Dermis blood vessel endothelial cell (primary cell): ENCODE data around the gene MIOX. TPM values are rescaled to one million over a fixed set of nuclear protein-coding genes. Genes with fewer than 3 reads are reported as not detected.
"Not testable (repeated sequence)": the region's sequence is repeated elsewhere in the genome, so short reads cannot be mapped to it uniquely, and the experiment has no call there.

Experiments
- DNase-seq: peaks from one replicate; pipeline ENCODE4 v3.0.0; 2010
- total RNA-seq: library from RNA; depleted of rRNA; stranded (reverse); fragments of >200 nt; gene quantifications from 2 replicates; pipeline ENCODE4 v1.2.3, GENCODE V29; 2014

MIOX gene
- total RNA-seq, 1 donor from 2014 or later: not detected

DNA sequence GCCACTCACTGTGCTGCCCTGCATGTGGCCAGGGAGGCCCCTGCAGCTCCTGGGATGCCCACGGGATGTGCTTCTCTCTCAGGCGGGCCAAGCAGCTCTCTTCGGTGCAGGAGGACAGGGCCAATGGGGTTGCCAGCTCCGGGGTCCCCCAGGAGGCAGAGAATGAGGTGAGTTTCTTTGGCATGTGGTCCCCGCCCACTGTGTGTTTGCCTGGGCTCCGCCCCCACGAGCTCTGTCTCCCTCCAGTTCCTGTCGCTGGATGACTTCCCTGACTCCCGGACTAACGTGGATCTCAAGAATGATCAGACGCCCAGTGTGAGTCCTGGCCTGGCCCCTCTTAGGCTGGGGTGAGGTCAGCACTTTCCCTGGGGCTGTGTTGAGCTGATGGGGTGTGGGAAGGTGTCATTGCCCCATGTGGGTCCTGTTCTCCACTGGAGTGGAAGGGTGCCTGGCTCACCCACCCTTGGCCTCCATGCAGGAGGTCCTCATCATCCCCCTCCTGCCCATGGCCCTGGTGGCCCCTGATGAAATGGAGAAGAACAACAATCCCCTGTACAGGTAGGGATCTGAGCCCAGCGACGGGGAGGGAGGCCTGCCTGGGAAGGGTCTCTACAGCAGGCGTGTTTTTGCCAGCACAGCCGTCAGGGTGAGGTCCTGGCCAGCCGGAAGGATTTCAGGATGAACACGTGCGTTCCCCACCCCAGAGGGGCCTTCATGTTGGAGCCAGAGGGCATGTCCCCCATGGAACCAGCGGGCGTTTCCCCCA is 31.0 kb downstream of the MIOX start:
- no peak for DNase-seq

DNA sequence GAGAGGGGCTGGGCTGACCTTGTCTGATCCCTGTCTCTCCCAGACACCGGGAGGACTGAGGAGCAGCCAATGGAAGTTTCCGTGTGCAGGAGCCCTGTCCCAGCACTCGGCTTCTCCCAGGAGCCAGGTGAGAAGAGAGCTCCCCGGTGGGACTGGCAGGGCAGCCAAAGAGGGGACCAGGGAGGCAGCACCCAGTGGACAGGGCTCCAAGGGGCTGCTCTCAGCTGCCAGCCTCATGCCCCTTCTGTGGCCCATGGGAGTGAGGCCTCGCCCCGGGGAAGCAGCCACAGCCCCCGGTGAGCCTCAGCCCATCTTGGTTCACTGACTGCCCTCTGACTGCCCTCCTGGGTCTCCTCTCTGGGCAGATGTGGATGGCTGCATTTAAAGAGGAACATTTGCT is 31.9 kb downstream of the MIOX start:
- no peak for DNase-seq

DNA sequence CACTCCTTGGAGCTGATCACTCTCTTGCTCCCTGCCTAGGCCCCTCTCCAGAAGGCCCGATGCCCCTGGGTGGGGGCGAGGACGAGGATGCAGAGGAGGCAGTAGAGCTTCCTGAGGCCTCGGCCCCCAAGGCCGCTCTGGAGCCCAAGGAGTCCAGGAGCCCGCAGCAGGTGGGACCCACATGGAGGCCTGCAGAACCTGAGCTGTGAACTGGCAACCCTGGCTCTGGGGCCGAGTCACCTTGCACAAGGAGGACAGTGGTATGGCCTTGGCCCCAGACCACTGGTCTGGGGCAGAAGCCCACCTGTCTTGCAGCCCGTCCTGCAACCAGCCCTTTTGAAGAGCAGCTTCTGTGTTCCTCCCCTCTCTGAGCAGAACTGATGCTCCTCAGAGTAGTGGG is 32.5 kb downstream of the MIOX start:
- no peak for DNase-seq

DNA sequence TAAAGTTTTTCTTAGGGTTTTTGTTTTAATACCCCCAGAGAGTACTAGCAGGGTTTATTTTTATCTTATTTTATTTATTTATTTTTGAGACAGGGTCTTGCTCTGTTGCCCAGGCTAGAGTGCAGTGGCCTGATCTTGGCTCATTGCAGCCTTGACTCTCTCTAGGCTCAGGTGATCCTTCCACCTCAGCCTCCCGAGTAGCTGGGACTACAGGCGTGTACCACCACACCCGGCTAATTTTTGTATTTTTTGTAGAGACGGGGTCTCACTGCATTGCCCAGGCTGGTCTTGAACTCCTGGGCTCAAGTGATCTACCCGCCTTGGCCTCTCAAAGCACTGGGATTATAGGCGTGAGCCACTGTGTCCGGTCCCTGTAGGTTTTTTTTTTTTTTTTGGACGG is 33.5 kb downstream of the MIOX start:
- not testable (repeated sequence) for DNase-seq

DNA sequence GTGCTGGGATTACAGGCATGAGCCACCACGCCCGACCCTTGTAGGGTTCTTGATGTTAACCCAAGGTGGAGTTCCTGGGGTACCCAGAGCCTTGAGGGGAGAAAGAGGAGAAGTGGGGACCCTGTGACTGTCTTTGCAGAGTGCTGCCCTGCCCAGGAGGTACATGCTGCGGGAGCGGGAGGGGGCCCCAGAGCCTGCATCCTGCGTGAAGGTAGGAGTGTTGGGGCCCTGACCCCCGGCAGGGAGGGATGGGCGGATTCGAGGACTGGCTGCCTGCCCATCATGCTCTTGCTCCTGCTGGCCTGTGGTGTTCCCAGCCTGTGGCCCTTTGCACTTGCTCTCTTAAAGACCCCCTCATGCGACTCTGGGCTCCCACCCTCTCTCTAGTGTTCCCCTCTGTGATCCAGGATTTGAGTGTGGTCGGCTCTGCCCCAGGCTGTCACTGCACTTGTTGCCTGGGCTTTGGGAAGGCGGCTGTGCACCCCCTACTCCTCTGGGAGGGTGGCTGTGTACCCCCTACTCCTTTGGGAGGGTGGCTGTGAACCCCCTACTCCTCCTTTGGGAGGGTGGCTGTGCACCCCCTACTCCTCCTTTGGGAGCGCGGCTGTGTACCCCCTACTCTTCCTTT is 34.3 kb downstream of the MIOX start:
- DNase-seq: no peak

DNA sequence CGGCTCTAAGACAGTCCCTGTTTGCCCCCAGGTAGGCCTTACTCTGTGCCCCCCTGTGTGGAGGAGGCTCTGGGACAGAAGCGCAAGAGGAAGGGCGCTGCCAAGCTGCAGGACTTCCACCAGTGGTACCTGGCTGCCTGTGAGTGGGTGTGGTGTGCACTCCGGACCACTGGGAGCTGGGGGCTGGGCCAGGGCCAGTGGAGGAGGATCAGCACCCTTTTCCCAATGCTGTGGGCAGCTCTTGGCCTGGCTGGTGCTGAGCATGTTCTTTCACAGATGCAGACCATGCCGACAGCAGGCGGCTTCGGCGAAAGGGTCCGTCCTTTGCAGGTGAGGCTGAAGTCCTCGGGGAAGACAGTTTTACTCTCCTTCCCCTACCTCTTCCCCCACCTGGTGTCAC is 35.1 kb downstream of the MIOX start:
- DNase-seq: no peak

DNA sequence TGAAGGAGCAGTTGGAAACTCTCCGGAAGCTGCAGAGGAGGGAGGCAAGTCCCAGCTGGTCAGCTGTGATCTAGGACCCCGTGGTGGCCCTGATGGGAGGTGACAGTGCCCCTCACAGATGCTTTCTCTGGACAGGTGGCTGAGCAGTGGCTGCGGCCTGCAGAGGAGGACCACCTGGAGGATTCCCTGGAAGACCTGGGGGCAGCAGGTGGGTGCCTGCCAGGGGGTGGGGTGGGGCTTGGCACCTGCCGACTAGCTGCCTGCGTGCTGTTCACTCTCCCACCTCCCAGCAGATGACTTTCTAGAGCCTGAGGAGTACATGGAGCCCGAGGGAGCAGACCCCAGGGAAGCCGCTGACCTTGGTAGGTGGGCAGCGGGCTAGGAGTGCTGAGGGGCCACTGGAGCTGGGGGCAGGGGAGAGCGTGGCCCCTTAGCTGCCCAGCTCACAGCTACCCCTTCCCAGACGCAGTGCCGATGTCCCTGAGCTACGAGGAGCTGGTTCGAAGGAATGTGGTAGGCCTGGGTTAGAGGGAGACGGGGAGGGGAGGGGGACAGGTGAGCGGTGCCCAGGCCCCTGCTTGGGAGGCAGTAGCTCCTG is 35.6 kb downstream of the MIOX start:
- DNase-seq: no peak

DNA sequence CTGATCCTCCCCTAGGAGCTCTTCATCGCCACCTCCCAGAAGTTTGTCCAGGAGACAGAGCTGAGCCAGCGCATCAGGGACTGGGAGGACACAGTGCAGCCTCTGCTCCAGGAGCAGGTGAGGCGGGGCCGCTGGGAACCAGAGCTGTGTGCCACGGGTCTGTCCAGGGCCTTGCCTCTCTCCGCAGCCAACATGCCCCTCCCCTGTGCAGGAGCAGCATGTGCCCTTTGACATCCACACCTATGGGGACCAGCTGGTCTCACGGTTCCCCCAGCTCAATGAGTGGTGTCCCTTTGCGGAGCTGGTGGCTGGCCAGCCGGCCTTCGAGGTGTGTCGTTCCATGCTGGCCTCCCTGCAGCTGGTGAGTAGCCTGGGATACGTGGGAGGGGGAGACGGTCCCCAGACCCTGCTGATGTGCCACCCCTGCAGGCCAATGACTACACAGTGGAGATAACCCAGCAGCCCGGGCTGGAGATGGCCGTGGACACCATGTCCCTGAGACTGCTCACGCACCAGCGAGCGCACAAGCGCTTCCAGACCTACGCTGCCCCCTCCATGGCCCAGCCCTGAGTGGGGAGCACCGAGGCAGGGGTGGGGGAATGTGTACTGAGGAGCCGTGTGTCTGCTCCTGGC is 36.3 kb downstream of the MIOX start:
- DNase-seq: no peak

DNA sequence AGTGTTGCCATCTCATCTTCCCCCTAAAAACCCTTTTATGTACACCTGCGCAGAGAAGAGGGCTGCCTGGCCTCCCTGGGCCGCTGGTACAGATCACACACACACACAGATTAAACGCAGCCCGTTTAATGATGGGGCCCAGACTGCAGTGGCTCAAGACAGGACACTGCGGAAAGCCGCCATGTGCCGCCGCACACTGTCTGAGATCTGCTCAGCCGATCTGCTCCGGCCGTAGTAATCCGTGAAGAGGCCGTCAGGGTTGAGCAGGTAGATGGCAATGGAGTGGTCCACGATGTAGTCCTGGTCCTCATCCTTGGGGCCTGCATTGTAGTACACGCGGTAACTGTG is 36.8 kb downstream of the MIOX start:
- no peak for DNase-seq

DNA sequence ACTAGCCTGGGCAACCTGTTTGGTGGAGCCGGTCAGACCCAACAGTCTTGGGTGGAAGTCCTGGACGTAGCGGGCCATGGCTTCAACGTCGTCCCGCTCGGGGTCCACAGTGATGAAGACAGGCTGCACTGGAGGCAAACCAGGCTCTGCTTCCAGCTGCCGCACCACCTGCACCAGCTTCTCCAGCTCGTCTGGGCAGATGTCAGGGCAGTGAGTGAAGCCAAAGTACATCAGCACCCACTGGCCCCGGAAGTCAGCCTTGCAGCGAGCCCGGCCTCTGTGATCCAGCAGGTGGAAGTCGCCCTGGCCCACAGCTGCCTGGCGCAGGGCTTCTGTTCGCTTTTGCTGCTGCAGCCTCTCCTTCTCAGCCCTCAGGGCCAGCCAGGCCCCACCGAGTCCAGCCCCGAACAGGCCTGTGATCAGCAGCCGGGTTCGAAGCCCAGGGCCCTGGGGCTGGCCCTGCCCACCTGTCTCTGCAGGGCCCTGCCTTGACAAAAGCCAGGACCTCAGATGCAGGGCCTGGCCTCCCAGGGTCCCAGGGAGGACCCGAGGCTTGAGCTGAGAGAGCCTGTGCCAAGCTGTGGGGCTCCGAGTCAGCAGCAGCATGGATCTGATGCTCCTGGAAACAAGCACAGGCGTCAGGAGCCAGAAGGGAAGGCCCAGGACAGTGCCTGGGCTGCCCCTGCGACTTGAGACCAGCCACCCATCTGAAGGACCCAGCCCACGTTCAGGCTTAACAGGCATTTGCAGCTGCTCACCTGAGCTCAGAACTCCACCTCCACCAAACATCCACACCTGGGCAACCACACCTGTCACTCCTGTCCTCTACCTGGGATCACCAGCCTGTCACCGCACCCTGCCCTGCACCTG is 37.4 kb downstream of the MIOX start:
- DNase-seq: no peak

DNA sequence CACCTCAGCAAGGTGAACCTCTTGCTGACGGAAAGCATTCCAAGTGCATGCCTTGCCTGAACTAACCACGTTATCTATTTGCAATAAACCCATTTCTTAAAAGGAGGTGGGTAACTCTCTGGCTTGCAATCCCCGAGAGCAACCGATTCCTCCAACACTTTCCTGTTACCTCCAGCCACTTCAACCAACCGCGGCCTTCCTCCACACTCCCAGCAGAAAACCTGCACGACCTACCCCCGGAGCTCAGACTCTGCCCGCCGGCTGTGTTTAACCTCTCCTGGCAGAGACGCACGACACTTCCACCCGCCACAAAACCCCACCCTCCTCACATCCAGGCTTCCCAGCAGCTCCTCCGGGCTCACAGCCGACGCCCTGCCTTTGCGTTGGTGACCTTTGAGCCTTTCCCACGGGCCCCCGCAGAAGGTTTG is 38.0 kb downstream of the MIOX start:
- no peak for DNase-seq

DNA sequence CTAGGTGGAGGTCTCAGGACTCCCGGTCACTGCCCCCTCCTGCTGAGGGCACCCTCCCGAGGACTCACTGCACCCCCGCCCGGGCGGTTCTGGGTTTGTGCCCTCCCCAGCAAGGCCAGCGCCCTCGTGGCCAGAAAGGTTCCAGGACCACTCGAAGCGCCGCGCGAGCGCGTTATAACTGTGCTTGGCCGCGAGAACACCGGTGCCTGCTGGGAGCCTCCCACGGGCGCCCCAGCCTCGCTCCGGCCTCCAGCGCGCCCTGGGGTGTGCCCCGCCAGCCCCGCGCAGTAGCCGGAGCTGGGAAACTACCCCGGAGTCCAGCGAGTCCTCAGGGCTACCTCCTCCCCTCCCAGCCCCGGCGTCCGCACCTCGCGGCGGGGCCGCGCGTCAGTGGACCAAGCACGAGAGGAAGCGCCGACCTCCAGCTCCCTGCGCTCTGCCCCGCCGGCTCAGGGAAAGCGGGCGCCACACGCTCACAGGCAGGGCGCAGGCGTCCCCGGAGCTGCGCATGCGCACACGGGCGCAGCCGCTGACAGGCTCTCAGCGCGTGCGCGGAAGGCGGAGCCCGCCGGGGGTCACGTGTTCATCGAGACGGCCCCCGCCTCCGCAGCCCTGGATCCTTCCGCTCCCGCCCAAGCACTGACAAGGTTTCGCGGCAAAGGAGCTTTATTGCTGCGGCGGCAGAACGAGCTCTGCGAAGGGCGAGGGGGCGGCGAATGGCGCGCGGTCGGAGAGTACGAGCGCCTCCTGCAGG is 38.6 kb downstream of the MIOX start, which contains the start of gene SCO2:
Gene SCO2, minus strand, starts transcription at position 495 of the 754 bp plus-strand sequence. CDS start 1,187 bp downstream, outside the sequence.
- DNase-seq: peak; percentile 98

DNA sequence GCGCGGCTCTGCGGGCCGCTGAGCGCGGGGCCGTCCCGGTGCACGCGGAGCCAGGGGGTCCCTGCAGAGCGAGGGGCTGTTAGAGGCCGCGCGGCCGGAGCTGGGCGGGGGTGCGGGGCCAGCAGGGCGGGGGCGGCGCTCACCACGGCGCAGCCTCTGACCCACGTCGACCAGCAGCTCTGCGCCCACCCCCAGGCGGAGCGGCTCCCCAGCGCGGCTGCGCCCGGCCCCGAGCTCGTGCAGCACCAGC is 39.1 kb downstream of the MIOX start:
- DNase-seq: no peak

DNA sequence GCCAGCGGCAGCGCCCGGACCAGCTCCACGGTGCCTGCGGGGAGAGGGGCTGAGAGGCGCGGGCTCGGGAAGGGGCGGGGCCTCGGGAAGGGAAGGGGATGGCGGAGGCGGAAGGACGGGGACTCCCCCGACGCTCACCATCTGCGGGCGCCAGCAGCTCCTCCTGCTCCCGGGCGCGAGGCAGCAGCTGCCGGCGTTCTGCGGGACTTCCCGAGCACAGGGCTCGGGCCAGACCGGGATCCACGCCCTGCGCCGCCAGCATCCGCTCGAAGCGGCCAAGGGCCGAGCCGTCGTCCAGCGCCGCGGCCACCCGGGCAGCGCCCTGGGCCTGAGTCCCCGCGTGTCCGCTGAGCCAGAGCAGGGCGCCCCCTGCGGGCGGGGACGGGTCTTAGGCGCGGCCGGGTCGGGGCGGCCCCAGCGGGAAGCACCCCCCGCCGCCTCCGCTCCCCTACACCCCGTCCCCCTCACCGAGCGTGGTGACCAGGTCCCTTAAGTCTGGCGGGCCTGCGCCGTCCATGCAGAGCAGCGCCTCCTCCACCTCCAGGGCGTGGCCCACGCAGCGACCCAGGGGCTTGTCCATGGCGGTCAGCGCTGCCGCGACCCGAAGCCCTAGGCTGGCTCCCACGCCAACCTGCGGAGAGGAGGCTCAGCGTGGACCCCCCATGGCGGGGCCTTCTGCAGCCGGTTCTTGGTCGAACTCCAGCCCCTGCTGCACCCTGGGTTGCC is 39.6 kb downstream of the MIOX start:
- peak; percentile 76 for DNase-seq

DNA sequence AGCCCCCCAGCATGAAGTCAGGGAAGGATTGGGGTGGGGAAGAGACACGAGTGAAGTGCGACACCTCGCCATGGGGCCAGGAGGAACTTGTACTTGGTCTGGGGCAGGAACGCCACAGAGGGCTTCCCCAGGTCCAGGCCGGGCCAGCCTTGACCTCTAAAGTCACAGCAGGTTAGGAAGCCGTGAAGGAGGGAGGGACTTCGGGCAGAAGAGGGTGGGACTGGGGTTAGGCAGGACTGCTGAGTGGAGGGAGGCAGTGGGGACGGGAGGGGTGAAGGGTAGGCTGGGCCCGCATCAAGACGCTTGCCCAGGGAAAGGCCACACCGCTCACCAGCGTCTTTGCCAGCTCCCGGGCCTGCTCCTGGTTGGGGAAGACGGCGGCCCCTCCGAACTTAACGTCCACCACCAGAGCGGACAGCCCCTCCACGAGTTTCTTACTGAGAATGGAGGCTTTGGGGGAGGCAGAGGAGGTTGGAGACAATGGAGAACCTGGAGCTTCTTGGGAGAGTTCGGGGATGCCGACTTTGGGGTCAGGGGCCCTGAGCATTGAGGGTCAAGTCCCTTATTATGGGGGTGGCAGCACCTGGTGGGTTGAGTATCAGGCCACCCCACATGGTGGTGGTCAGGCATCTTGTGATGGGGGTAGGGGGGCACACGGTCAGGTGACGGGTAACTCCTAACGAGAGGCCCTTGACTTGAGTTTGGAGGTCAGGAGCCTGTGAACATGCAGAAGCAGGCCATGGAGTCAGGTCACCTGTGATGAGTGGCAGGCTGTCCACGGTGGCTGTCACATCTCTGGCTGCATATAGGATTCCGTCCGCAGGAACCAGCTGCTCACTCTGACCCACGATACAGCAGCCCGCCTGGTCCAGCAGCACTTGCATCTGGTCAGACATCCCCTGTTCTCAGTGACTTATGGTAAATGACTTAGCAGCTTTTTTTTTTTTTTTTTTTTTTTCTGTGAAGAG is 40.5 kb downstream of the MIOX start:
- DNase-seq: no peak

DNA sequence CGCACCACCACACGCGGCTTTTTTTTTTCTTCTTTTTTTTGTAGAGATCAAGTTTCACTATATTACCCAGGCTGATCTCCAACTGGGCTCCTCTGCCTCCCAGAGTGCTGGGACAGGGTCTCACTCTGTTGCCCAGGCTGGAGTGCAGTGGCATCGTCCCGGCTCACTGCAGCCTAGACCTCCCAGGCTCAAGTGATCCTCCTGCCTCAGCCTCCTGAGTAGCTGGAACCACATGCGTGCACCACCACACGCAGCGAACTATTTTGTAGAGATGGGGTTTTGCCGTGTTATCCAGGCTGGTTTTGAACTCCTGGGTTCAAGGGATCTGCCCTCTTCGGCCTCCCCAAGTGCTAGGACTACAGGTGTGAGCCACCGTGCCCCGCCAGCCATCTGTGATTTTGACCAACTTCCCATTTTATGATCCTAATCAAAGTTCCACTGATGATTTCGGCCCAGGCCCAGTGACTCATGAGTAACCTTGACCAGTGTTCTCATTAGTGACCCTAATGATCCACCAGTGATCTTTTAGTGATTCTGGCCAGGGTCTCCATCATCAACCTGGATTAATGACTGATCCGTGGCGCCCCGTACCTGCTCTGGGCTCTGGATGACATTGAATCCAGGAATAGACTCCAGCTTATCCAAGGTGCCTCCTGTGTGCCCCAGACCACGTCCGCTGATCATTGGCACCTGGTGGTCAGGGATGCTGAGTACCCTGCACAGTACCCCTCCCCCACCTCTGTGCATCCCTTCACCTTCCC is 41.4 kb downstream of the MIOX start:
- no peak for DNase-seq

DNA sequence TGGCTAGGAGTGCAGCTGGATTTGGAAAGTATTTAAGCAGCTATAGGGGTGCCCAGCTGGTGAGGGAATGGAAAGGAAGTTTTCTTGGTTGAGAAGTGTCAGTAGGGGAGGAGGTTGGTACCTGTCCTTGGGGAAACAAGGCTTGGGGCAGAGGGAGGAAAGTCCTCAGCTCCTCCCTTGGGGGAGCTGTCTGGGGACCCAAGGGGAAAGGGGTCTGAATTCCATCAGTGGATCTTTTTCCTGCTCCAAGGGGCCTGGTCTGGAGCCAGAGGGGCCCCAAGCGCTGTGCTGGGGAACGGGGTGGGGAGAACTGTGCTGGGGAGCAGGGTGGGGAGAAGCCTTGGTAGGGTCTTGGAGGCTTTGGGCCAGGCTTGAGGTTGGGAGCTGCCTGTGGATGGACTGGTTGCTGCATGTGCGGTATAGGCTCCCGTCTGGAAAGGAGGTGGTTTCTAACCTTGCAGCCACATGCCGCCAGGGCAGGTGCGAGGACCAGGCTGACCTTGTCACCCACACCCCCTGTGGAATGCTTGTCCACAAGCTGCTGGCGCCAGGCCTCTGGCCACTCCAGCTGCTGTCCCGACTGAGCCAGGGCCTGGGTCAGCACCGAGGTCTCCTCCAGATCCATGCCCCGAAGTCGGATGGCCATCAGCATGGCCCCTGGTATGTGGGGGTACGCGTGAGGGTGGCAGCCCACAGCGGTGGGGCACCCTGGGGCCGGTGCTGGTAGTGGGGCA is 42.2 kb downstream of the MIOX start:
- no peak for DNase-seq

DNA sequence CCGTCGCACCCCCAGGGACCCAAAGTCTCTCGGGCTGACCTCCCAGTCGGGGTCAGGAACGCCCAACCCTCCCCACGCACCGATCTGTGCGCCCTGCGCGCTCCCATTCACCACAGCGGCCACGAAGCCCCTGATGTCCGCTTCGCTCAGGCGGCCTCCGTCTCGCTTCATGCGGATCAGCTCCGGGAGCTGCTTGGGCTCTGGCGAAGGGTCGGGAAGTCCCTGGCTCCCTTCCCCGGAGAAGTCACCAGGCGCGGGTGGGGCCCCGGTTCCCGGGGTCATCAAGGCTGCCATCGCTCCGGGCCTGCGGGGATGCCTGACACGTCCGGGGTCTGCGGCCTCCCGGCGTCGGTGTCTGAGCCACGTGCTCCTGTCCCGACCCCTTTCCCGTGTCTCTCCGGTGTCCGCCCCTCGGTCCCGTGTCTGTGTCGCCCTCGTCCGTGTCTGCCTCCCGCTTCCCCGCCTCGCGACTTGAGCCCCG is 42.8 kb downstream of the MIOX start:
- no peak for DNase-seq
